Measurements from ENCODE around the gene FOXD4L1.
"Not testable (repeated sequence)": the region's sequence is repeated elsewhere in the genome, so short reads cannot be mapped to it uniquely, and the experiment has no call there.

The FOXD4L1 gene

DNA sequence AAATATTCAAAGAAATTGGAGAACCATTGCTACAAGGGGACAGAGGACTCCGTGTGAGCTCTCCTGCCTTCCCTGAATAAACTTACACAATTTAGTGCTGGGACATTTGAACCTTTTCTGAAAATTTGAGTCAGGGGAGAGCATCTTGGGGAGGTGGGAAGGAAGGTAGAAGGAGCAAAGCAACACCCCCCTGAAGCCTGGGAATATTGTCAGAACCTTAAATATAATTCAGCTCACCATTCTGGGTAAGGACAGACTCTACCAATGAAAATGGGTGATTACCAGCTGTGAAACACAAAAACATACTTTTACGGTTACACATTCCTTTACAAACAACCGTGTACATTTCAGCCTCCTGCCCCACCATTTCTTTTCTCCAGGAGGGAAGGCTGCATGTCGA is at the start of gene FOXD4L1:
Gene FOXD4L1, plus strand, starts transcription at position 301 of the 400 bp plus-strand sequence. CDS start 592 bp downstream, outside the sequence.
- not testable (repeated sequence) for DNase-seq (ENCODE audit: low read depth, low spot score)

DNA sequence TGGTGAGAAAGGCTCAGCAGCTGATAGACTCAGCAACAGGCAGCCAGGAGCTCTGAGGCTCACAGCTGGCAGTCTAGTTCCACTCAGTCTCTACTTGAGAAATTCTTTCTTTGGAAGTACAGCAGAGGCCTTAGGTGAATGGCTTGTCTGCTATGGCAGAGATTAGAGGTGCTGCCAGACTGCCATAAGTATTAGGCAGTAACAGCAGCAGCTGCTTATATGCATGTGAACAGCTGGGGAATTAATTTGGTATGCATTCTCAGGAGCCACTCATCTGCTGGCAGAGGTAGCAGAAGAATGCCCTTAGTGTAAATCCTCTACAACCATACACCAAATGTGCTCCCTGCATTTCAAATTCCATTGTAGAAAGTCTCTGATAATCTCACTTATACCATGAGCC is 32.7 kb upstream of the FOXD4L1 start:
- DNase-seq (ENCODE audit: low read depth, low spot score), result not testable (repeated sequence)

DNA sequence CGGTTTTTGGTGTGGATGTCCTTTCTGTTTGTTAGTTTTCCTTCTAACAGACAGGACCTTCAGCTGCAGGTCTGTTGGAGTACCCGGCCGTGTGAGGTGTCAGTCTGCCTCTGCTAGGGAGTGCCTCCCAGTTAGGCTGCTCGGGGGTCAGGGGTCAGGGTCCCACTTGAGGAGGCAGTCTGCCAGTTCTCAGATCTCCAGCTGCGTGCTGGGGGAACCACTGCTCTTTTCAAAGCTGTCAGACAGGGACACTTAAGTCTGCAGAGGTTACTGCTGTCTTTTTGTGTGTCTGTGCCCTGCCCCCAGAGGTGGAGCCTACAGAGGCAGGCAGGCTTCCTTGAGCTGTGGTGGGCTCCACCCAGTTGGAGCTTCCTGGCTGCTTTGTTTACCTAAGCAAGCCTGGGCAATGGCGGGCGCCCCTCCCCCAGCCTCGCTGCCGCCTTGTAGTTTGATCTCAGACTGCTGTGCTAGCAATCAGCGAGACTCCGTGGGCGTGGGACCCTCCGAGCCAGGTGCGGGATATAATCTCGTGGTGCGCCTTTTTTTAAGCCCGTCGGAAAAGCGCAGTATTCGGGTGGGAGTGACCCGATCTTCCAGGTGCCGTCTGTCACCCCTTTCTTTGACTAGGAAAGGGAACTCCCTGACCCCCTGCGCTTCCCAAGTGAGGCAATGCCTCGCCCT is 21.6 kb upstream of the FOXD4L1 start:
- DNase-seq (ENCODE audit: low read depth, low spot score), result not testable (repeated sequence)

DNA sequence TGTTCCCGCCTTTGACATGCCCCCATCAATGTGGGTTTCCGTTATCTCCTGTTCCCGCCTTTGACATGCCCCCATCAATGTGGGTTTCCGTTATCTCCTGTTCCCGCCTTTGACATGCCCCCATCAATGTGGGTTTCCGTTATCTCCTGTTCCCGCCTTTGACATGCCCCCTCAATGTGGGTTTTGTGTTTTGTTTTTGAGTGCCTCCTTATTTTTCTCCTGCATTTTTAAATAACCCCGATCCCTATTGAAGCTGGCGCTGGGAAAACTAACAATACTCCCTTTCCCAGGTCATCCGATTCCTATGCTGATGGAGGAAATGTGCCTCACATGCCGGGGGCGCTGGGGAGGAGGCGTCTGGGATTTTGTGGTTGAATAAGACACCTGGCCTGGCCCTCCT is 1.9 kb upstream of the FOXD4L1 start:
- not testable (repeated sequence) for DNase-seq (ENCODE audit: low read depth, low spot score)

DNA sequence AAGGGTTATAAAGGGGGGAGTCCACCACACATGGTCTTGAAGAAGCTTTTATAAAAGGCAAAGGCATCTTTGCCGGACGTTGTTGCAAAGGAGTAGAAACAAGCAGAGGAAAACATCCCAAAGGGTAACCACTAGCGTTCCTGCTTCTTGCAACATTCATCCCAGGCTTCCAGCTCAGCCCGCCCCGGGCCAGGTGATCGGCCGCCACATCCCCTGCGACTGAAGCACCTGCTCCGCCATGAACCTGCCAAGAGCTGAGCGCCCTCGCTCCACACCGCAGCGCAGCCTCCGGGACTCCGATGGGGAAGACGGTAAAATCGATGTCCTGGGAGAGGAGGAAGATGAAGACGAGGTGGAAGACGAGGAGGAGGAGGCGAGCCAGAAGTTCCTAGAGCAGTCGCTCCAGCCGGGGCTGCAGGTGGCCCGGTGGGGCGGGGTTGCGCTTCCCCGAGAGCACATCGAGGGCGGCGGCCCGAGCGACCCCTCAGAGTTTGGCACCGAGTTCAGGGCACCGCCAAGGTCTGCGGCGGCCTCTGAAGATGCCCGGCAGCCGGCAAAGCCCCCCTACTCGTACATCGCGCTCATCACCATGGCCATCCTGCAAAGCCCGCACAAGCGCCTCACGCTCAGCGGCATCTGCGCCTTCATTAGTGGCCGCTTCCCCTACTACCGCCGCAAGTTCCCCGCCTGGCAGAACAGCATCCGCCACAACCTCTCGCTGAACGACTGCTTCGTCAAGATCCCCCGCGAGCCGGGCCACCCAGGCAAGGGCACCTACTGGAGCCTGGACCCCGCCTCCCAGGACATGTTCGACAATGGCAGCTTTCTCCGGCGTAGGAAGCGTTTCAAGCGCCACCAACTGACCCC is 787 bp downstream of the FOXD4L1 start:
- DNase-seq (ENCODE audit: low read depth, low spot score), result not testable (repeated sequence)

DNA sequence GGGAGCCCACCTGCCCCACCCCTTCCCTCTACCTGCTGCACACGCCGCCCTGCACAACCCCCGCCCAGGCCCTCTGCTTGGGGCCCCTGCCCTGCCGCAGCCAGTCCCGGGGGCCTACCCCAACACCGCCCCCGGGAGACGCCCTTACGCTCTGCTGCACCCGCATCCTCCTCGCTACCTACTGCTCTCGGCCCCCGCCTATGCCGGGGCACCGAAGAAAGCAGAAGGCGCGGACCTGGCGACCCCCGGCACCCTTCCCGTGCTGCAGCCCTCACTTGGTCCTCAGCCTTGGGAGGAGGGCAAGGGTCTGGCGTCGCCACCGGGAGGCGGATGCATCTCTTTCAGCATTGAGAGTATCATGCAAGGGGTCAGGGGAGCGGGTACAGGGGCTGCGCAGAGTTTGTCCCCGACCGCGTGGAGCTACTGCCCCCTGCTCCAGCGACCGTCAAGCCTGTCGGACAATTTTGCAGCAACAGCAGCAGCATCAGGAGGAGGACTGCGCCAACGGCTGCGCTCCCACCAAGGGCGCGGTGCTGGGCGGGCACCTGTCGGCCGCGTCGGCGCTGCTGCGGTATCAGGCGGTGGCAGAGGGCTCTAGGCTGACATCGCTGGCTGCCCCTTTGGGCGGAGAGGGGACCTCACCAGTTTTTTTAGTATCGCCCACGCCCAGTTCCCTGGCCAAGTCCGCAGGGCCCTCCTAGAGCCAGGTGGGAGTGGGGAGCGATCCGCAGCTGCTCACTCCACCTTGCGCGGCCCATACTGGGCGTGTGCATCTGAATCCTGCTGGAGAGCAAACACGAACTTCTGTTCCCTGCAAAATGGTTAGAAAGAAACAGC is 1.6 kb downstream of the FOXD4L1 start:
- not testable (repeated sequence) for DNase-seq (ENCODE audit: low read depth, low spot score)

DNA sequence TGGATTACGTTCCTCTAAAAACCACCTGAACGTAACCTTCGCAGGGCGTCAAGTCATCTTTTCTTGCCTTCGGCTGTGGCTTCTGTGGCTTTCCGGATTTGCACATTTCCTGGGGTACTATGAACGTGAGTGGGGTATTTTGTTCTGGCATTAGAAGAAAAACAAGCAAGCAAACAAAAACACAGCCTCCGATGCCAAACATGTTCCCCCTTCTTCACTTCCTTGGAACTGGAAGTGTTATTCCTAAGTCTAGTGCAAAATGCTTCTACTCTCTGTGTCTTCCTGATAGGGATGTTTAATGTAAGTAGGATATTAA is 2.2 kb downstream of the FOXD4L1 start:
- not testable (repeated sequence) for DNase-seq (ENCODE audit: low read depth, low spot score)

DNA sequence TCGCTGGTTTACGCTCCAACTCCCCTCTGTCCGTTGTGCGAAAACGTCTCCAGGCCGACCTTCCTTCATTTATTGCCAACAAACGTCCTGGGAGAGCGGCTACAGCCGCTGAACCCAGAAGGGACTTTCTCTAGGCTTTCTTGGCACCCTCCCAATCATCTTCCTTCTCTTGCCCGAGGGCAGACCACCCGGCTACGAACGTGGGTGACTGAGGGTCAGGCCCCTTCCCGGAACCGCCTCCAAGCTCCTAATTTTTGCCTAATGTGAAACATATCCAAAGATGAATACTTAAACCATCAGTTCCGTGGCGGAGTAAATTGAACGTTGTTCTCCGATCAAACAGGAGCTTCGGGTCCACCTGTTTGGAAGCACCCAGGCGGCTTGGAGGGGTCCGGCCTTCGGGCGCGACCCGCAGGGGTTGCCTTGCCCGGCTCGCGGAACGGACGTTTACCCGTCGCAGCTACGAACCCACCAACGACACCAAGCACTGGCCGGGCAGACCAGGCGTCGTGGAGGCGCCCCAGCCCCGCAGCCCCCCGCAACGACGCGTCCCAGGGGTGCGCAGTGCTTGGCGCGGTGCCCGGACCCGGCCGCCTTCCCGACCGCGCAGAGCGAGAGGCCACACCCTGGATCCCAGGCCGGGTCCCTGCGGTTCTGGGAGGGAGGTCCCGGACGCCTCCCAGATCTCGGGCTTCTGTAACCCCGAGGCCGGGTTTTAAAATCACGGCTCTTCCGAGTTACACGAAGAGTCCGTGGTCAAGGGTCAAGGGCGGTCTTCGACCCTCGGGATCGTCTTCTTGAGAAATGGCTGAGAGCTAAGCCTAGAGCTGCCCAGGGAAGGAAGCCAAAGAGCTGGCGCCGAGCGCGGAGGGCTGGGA is 4.0 kb downstream of the FOXD4L1 start:
- not testable (repeated sequence) for DNase-seq (ENCODE audit: low read depth, low spot score)

DNA sequence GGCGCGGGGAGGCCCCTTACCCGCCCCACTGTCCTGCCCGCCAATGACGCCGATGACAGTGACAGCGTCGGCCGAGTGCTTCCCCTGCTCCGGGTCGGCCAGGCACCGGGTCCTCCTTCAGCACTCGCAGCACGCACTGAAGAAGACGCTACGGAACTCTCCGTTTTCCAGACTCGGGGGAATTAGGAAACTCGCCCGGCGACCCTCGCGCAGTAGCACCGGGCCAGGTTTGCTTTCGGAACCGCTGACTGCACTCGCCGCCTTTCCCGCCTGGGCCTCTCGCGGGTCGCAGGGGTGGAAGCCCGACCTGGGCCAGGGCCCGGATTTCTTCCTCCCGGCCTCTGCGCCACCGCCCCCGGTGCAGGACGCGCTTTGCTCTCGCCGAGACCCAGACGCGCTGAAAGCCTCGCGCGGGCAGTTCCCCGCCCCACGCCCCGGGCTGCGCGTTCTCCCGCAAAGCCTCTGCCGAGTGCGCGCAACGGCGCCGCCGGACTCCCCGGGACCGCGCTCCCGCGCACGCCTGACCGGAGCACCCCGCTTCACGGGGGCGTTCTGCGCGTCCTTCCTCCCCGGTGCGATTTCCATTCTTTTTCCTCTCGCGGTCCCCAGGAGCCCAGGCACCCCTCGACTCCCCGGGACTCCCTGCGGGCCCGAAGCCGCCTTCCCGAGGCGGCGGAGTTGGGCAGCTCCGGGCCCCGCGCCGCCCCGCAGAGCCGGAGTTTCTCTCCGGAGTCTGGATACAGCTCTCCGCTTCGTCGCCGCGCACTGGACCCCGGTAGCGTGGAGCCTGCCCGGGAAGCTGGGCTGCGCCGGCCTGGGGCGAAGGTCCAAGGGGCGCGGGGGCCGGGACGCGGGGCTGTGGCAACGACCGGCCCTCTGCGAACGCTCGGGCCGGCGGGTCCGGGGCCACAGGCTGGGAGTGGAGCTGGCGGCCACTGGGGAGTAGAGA is 4.9 kb downstream of the FOXD4L1 start:
- DNase-seq (ENCODE audit: low read depth, low spot score), result not testable (repeated sequence)

DNA sequence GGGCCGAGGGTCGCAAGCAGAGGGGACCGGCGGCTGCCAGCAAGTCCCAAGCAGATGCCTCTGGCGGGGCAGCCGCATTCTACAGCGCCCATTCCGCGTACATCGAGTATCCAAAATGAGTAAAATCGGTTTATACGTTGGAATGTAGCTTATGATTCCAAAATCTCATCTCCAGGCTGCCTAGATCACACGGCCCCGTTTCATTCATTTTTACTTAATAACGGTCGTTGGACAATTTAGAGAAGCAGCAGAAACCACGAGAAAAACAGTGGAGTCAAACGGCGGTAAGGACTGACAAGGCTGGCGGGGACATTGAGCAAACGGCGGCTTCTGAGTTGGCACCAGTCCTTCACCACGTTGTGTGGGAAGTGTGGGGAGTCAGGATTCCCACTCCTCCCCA is 5.6 kb downstream of the FOXD4L1 start:
- DNase-seq (ENCODE audit: low read depth, low spot score), result not testable (repeated sequence)

DNA sequence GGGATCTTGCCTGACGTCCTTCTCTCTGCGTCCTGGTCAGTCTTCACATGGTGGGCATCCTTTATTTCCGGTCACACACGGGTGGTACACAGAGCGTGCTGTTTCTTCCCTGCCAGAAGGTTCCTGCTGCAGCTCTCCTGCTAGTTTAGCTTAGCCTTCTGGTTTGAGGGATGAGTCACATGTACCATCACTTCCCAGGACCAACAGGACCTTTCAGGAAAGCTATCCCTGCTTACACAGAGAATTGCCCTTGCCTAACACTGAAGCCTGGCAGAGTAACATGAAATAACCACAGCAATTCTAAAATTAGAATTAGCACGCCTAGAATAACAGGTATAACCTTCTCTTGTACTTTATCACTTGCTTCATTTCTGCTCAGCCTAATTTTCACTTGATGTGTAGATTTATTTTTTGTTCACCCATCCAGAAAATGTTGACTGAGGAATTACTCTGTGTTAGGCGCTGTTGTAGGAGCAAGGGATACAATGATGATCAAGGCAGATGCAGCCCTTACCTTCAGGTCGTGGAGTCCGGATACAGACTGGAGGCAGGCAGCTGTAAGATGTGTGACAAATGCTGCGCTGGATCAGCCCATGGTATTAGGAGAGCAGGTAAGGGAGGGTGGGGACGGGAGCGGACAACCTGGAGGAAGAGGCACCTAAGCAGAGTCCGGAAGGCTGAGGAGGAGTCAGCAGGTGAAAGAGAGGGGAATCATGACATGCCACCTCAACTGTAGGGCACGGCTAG is 9.1 kb downstream of the FOXD4L1 start:
- DNase-seq (ENCODE audit: low read depth, low spot score), result not testable (repeated sequence)

DNA sequence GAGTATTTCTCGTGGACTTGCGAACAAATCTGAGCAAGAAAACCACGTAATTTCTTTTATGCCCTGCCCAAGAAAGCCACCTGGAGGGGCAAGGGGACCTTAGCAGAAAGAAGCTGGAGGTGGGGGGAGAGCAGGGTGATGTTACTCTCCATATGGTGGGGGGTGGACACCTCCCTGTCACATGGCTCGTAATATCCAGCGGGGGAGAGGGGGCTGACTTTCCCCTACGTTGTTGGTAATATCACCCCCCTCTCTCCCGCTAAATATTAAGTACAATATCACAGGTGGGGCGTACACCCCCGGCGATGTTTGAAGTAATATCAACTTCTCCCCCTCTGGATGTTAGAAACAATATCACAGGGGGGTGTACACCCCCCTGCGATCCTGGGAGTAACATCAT is 9.7 kb downstream of the FOXD4L1 start:
- DNase-seq (ENCODE audit: low read depth, low spot score), result not testable (repeated sequence)

DNA sequence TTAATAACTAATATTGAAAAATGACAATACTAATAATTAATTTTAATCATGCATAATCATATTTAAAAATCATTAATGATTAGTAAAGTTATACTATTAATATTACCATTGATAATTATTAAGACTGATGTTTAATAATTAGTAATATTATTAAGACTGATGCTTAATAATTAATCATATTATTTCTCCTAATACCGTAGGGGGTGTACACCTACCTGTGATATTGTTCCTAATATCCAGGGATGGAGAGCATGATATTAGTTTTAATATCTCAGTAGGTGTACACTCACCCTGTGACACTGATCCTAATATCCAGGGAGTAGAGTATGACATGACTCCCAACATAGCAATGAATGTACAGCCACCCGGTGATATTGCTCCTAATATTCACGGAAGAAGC is 12.4 kb downstream of the FOXD4L1 start:
- DNase-seq (ENCODE audit: low read depth, low spot score), result not testable (repeated sequence)

DNA sequence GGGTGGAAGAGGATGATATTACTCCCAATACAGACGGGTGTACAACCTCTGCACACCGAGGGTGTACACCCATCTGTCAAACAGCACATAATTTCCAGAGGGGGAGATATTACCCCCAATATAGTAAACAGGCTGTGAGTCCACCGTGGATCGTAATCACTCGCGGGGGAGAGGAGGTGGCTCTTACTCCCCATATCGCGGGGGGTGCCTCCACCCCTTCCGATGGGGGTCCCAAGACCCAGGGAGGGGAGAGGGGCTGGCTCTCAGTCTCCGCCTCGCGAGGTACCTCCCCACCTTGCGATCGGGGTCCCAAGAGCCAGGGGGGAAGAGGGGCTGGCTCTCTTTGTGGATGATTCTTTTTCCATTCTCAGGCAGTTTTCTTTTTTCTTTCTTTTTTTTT is 13.4 kb downstream of the FOXD4L1 start:
- not testable (repeated sequence) for DNase-seq (ENCODE audit: low read depth, low spot score)

DNA sequence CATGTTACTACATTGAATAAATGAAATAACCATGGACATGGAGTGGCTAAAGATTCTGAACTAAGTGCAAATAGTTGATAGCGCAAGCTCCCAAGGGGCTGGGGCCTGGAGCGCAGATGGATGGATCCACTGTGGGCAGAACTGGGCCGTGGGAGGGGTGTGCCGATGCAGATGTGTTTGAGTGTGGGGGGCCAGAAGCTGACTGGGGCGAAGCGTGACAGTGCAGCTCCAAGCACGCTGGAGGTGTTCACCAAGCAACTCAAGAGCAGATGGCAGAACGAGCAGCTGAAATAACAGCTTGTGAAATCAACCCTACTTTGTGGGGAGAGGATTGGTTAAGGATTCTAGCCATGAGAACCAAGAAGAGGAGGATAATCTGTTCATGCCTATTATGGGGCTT is 17.0 kb downstream of the FOXD4L1 start:
- not testable (repeated sequence) for DNase-seq (ENCODE audit: low read depth, low spot score)

DNA sequence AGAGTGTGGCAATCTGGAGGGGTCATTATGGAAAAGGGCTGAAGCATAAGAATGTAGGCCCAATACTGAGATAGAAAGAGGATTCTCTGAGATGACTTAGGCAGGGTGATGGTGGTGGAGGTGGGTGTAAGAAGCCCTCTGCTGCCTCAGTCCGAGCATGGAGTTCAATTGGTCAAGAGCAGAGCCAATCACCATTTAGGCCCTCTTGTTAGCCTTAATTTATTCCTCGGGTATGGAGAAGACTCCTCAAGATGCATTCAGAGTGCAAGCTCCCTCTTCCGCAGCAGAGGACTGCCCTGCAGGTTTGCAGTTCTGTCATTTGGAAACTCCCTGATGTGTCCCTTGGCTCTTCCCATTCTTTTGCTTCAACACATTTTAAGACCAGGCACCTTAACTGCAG is 17.5 kb downstream of the FOXD4L1 start:
- DNase-seq (ENCODE audit: low read depth, low spot score), result not testable (repeated sequence)

DNA sequence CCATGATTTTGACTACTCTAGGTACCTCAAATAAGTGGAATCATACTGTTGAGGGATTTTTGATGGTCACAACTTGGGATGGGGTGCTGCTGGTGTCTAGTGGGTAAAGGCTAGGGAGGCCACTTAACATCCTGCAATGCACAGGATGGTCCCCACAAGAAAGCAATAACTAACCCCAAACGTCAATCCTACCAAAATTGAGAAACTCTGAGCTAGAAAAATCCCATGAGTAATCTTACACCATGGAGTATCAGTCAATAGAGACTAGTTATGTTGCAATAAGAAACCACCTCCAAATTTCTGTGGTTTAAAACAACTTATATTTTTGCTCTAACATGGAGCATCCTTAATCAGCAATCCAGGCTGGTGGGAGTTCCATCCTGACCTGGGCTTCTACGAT is 18.6 kb downstream of the FOXD4L1 start:
- DNase-seq (ENCODE audit: low read depth, low spot score), result not testable (repeated sequence)

DNA sequence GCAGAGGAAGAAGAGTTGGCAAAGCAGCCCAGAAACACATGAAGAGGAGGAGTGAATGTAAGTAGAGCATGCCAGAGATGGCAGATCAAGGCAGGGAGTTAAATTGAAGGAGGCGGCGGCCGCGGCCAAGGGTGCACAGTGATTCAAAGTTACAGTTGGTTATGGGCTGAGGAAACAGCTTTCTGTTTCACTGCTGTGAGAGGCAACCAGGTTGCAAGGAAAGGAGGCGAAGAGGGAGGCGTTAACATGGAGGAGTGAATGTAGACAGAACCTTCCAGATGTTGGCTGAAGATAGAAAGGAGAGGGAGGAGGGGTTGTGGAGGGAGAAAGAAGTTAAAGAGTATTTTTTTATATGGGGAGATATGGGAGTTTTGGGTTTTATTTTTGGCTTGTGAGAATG is 22.4 kb downstream of the FOXD4L1 start:
- DNase-seq (ENCODE audit: low read depth, low spot score), result not testable (repeated sequence)

DNA sequence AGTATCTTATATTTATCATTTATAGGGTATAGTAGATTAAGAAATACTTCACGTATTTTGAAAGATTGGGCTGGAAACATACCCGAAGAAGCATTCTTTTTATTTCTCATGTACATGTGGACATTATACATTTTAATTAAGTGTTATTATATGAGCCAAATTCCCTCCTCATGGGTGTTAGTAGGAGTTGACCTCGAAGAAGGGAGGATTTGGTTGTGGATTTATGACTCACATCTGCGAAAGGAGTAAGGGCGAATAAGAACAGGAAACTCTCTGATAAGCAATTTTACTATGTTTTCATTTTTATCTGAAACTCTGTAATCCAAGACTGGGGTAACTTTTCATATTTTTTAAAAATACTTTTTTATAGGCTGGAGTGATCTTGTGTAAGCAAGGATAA is 23.0 kb downstream of the FOXD4L1 start:
- not testable (repeated sequence) for DNase-seq (ENCODE audit: low read depth, low spot score)
